Measurements from ENCODE around the gene SERPINB13.

SERPINB13 gene

DNA sequence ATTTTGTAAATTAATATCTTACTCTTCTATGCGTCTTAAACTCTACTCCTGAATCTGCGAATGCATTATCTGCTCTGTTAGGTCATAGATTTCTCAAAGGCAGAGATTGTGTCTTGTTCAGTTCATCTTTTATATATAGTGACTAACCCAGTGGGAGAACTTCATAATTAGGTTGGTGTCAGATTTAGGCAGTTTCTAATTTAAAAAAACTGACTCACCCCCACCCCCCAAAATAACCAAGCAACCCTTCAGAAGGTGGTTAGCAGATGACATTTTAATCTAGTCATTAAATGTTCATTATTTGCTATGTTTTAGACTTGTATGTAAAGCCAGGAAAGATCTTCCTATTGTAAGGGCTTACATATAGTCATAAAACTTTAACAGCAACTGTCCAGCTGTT, 34.6 kb upstream of the SERPINB13 start:
- H3K27me3 ChIP-seq (replicated peaks in 2 of 5; ENCODE audit: control insufficient read depth in 4 of 5, insufficient read depth in 5 of 5, low read length in 4 of 5) = no peaks in the 10 kb centered on the region
- no peaks in the 10 kb centered on the region for H3K9me3 ChIP-seq (ENCODE audit: control extremely low read depth in 1 of 5, control insufficient read depth in 4 of 5, insufficient read depth in 2 of 5, low read depth in 1 of 5, low read length in 4 of 5)
- CTCF ChIA-PET = interaction anchor here (1.5 kb wide), 1 partner anchor 25 kb away, joined by 5 read pairs; no protein-coding TSS in a partner anchor
- H3K36me3 ChIP-seq (ENCODE audit: control insufficient read depth in 4 of 4, insufficient read depth in 4 of 4, low read length in 3 of 4) = no peaks in the 10 kb centered on the region
- peaks cover 0 to 4% (median 1%) of the 10 kb centered on the region in 4 experiments for H3K4me1 ChIP-seq (ENCODE audit: control extremely low read depth in 1 of 4, control insufficient read depth in 4 of 4, insufficient read depth in 4 of 4, low read length in 3 of 4)
- H3K4me3 ChIP-seq (ENCODE audit: control insufficient read depth in 1 of 7, extremely low read depth in 1 of 7, insufficient read depth in 4 of 7, low read depth in 2 of 7, low read length in 6 of 7) = no peak overlapping the region
- no peak overlapping the region for H3K27ac ChIP-seq (ENCODE audit: insufficient read depth in 1 of 2, low read depth in 1 of 2, low read length in 2 of 2, poor library complexity in 1 of 2, severe bottlenecking in 2 of 2)
- no peak for DNase-seq
- no CpG with 5 or more reads among the region's 2 CpGs for WGBS (ENCODE audit: insufficient coverage)
- POLR2A ChIA-PET = no interaction called here

- DNase-seq = peak in 2 of 3 donors; percentile 44 to 60
These were observed 34.1 kb upstream of the SERPINB13 start for GRCh38 chr18:63553081-63553480.

DNA sequence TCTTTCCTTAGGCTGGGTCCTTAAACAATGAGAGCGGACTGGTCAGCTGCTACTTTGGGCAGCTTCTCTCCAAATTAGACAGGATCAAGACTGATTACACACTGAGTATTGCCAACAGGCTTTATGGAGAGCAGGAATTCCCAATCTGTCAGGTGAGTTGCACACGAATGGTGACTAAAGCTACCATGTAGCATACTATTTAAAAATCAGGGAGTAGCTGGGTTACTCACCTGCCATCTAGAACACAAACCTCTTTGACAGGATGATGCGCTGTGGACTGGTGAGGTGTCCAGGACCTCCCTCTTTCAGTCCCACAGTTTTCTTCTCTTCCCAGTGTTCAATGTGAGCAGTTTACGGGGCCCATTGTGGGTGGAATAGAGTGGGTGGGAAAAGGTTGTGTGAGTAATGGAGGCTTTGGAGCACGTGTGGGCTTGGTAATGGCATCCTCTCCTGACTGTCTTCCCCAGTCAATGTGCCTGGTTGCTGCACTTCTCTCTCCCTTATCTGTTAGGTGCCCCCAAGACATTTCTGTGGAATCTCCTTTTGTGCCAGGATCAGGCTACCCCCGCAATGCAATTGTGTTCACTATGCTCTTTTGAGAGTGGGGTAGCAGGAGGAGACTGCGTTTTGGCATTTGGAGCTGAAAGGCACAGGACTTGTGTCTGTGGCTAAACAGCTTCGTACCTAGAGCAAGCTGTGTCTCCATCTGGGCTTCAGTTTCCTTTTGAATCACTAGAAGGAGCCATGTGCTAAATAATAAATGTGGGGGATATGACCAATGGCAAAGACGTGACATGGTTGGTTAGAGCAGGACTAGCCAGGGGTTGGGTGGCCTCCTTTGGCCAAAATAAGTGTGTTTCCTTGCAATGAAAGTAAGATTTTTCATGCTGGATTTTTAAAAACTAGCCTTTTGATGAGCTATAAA, 27.3 kb upstream of the SERPINB13 start:
- CTCF ChIA-PET = interaction anchor here (1.3 kb wide), 1 partner anchor 288 kb away, joined by 3 read pairs; no protein-coding TSS in a partner anchor
- no peaks in the 10 kb centered on the region for H3K36me3 ChIP-seq (ENCODE audit: control insufficient read depth in 4 of 4, insufficient read depth in 4 of 4, low read length in 3 of 4)
- no peaks in the 10 kb centered on the region for H3K9me3 ChIP-seq (ENCODE audit: control extremely low read depth in 1 of 5, control insufficient read depth in 4 of 5, insufficient read depth in 2 of 5, low read depth in 1 of 5, low read length in 4 of 5)
- no peak overlapping the region for H3K4me3 ChIP-seq (ENCODE audit: control insufficient read depth in 1 of 7, extremely low read depth in 1 of 7, insufficient read depth in 4 of 7, low read depth in 2 of 7, low read length in 6 of 7)
- H3K4me1 ChIP-seq (ENCODE audit: control extremely low read depth in 1 of 4, control insufficient read depth in 4 of 4, insufficient read depth in 4 of 4, low read length in 3 of 4) = no peaks in the 10 kb centered on the region
- no peaks in the 10 kb centered on the region for H3K27me3 ChIP-seq (replicated peaks in 2 of 5; ENCODE audit: control insufficient read depth in 4 of 5, insufficient read depth in 5 of 5, low read length in 4 of 5)
- DNase-seq = no peak
- WGBS (ENCODE audit: insufficient coverage) = 91% methylated on average over 6 of the region's 9 CpGs
- no peak overlapping the region for H3K27ac ChIP-seq (ENCODE audit: insufficient read depth in 1 of 2, low read depth in 1 of 2, low read length in 2 of 2, poor library complexity in 1 of 2, severe bottlenecking in 2 of 2)
- POLR2A ChIA-PET = interaction anchor here (0.7 kb wide), 1 partner anchor 15 kb away, joined by 3 read pairs; no protein-coding TSS in a partner anchor

More at GRCh38 chr18:63553081-63553480, 34.1 kb upstream of the SERPINB13 start:
- Histone ChIP-seq H3K27me3 (replicated peaks in 2 of 5; ENCODE audit: control insufficient read depth in 4 of 5, insufficient read depth in 5 of 5, low read length in 4 of 5) (no peaks in the 10 kb centered on the region), H3K9me3 (ENCODE audit: control extremely low read depth in 1 of 5, control insufficient read depth in 4 of 5, insufficient read depth in 2 of 5, low read depth in 1 of 5, low read length in 4 of 5) (no peaks in the 10 kb centered on the region), H3K4me3 (ENCODE audit: control insufficient read depth in 1 of 7, extremely low read depth in 1 of 7, insufficient read depth in 4 of 7, low read depth in 2 of 7, low read length in 6 of 7) (no peak overlapping the region), H3K27ac (ENCODE audit: insufficient read depth in 1 of 2, low read depth in 1 of 2, low read length in 2 of 2, poor library complexity in 1 of 2, severe bottlenecking in 2 of 2) (no peak overlapping the region), H3K4me1 (ENCODE audit: control extremely low read depth in 1 of 4, control insufficient read depth in 4 of 4, insufficient read depth in 4 of 4, low read length in 3 of 4) (peaks cover 0 to 4% (median 1%) of the 10 kb centered on the region in 4 experiments), H3K36me3 (ENCODE audit: control insufficient read depth in 4 of 4, insufficient read depth in 4 of 4, low read length in 3 of 4) (no peaks in the 10 kb centered on the region)
- POLR2A ChIA-PET = no interaction called here
- WGBS (ENCODE audit: insufficient coverage) = 30% methylated on average over 1 of the region's 1 CpG
- CTCF ChIA-PET = interaction anchor here (1.5 kb wide), 1 partner anchor 24 kb away, joined by 5 read pairs; no protein-coding TSS in a partner anchor

DNA sequence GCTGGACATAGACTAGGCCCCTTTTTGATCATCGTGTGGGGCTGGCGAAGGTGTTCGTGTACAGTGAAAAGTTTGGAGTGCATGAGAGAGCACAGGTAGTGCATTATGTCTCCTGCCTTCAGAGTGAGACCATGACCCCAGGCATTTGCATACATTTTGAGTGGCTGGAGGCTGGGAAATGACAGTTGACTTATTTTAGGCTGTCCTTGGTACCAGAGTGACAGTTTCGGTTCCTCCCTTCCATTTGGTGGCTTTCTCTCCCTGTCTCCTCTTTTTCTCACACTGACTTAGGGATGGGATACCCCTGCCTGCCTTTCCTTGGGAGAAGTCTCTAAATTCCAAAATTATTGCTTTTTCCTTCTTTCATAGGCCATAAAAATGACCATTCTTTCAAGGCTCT, 24.9 kb upstream of the SERPINB13 start:
- no peaks in the 10 kb centered on the region for H3K4me1 ChIP-seq (ENCODE audit: control extremely low read depth in 1 of 4, control insufficient read depth in 4 of 4, insufficient read depth in 4 of 4, low read length in 3 of 4)
- H3K36me3 ChIP-seq (ENCODE audit: control insufficient read depth in 4 of 4, insufficient read depth in 4 of 4, low read length in 3 of 4) = no peaks in the 10 kb centered on the region
- H3K9me3 ChIP-seq (ENCODE audit: control extremely low read depth in 1 of 5, control insufficient read depth in 4 of 5, insufficient read depth in 2 of 5, low read depth in 1 of 5, low read length in 4 of 5) = no peaks in the 10 kb centered on the region
- ChIA-PET CTCF (interaction anchor here (2.1 kb wide), 1 partner anchor 16 kb away, joined by 6 read pairs; no protein-coding TSS in a partner anchor), POLR2A (no interaction called here)
- no peak overlapping the region for H3K27ac ChIP-seq (ENCODE audit: insufficient read depth in 1 of 2, low read depth in 1 of 2, low read length in 2 of 2, poor library complexity in 1 of 2, severe bottlenecking in 2 of 2)
- H3K4me3 ChIP-seq (ENCODE audit: control insufficient read depth in 1 of 7, extremely low read depth in 1 of 7, insufficient read depth in 4 of 7, low read depth in 2 of 7, low read length in 6 of 7) = no peak overlapping the region
- H3K27me3 ChIP-seq (replicated peaks in 2 of 5; ENCODE audit: control insufficient read depth in 4 of 5, insufficient read depth in 5 of 5, low read length in 4 of 5) = no peaks in the 10 kb centered on the region
- 96% methylated on average over 4 of the region's 4 CpGs for WGBS (ENCODE audit: insufficient coverage)
- DNase-seq = no peak

DNA sequence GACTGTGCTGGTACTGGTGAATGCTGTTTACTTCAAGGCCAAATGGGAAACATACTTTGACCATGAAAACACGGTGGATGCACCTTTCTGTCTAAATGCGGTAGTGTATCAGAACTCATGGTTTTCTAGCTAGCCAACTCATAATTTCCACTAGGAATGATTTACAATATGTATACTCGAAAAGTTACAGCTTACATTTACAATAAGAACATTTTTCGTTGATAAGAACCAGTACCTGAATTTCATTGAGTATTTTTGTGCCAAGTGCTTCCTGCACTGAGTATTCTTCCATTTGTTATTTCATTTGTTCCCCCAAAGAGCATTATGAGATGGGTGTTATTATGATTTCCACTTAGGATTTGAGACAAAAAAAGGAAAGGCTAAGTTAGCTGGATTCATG, 23.1 kb upstream of the SERPINB13 start:
- Histone ChIP-seq H3K27me3 (replicated peaks in 2 of 5; ENCODE audit: control insufficient read depth in 4 of 5, insufficient read depth in 5 of 5, low read length in 4 of 5) (no peaks in the 10 kb centered on the region), H3K27ac (ENCODE audit: insufficient read depth in 1 of 2, low read depth in 1 of 2, low read length in 2 of 2, poor library complexity in 1 of 2, severe bottlenecking in 2 of 2) (no peak overlapping the region), H3K9me3 (ENCODE audit: control extremely low read depth in 1 of 5, control insufficient read depth in 4 of 5, insufficient read depth in 2 of 5, low read depth in 1 of 5, low read length in 4 of 5) (no peaks in the 10 kb centered on the region), H3K4me1 (ENCODE audit: control extremely low read depth in 1 of 4, control insufficient read depth in 4 of 4, insufficient read depth in 4 of 4, low read length in 3 of 4) (no peaks in the 10 kb centered on the region), H3K4me3 (ENCODE audit: control insufficient read depth in 1 of 7, extremely low read depth in 1 of 7, insufficient read depth in 4 of 7, low read depth in 2 of 7, low read length in 6 of 7) (no peak overlapping the region), H3K36me3 (ENCODE audit: control insufficient read depth in 4 of 4, insufficient read depth in 4 of 4, low read length in 3 of 4) (no peaks in the 10 kb centered on the region)
- WGBS (ENCODE audit: insufficient coverage) = 93% methylated on average over 3 of the region's 4 CpGs
- no peak for DNase-seq
- CTCF ChIA-PET = no interaction called here
- POLR2A ChIA-PET = interaction anchor here (0.6 kb wide), 1 partner anchor 84 kb away, joined by 5 read pairs; no protein-coding TSS in a partner anchor

GRCh38 chr18:63564561-63564960, 22.6 kb upstream of the SERPINB13 start:
- no peak for DNase-seq
- no peaks in the 10 kb centered on the region for H3K36me3 ChIP-seq (ENCODE audit: control insufficient read depth in 4 of 4, insufficient read depth in 4 of 4, low read length in 3 of 4)
- no peak overlapping the region for H3K4me3 ChIP-seq (ENCODE audit: control insufficient read depth in 1 of 7, extremely low read depth in 1 of 7, insufficient read depth in 4 of 7, low read depth in 2 of 7, low read length in 6 of 7)
- H3K9me3 ChIP-seq (ENCODE audit: control extremely low read depth in 1 of 5, control insufficient read depth in 4 of 5, insufficient read depth in 2 of 5, low read depth in 1 of 5, low read length in 4 of 5) = no peaks in the 10 kb centered on the region
- POLR2A ChIA-PET = no interaction called here
- no peaks in the 10 kb centered on the region for H3K4me1 ChIP-seq (ENCODE audit: control extremely low read depth in 1 of 4, control insufficient read depth in 4 of 4, insufficient read depth in 4 of 4, low read length in 3 of 4)
- CTCF ChIA-PET = no interaction called here
- H3K27me3 ChIP-seq (replicated peaks in 2 of 5; ENCODE audit: control insufficient read depth in 4 of 5, insufficient read depth in 5 of 5, low read length in 4 of 5) = no peaks in the 10 kb centered on the region
- 100% methylated on average over 1 of the region's 1 CpG for WGBS (ENCODE audit: insufficient coverage)
- H3K27ac ChIP-seq (ENCODE audit: insufficient read depth in 1 of 2, low read depth in 1 of 2, low read length in 2 of 2, poor library complexity in 1 of 2, severe bottlenecking in 2 of 2) = no peak overlapping the region

DNA sequence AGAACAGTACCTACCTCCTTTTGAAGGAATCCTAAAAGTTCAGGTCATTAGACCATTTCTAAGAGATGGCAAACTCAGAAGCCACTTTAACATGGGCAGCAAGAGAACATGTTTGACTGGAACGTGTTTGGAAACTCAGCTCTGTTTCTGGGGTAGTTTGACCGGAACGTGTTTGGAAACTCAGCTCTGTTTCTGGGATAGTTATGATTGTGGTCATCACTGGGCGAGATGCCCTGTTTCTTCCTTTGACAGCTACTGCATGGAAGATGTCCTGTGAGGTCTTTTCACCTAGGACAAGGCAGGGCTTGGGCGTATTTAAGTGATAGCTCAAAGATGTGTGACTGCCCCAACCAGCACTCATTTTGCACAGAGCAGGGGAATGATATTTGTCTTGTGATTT, 19.9 kb upstream of the SERPINB13 start:
- Histone ChIP-seq H3K4me1 (ENCODE audit: control extremely low read depth in 1 of 4, control insufficient read depth in 4 of 4, insufficient read depth in 4 of 4, low read length in 3 of 4) (no peaks in the 10 kb centered on the region), H3K27ac (ENCODE audit: insufficient read depth in 1 of 2, low read depth in 1 of 2, low read length in 2 of 2, poor library complexity in 1 of 2, severe bottlenecking in 2 of 2) (no peak overlapping the region), H3K4me3 (ENCODE audit: control insufficient read depth in 1 of 7, extremely low read depth in 1 of 7, insufficient read depth in 4 of 7, low read depth in 2 of 7, low read length in 6 of 7) (no peak overlapping the region), H3K27me3 (replicated peaks in 2 of 5; ENCODE audit: control insufficient read depth in 4 of 5, insufficient read depth in 5 of 5, low read length in 4 of 5) (no peaks in the 10 kb centered on the region), H3K9me3 (ENCODE audit: control extremely low read depth in 1 of 5, control insufficient read depth in 4 of 5, insufficient read depth in 2 of 5, low read depth in 1 of 5, low read length in 4 of 5) (no peaks in the 10 kb centered on the region), H3K36me3 (ENCODE audit: control insufficient read depth in 4 of 4, insufficient read depth in 4 of 4, low read length in 3 of 4) (no peaks in the 10 kb centered on the region)
- DNase-seq = no peak
- ChIA-PET CTCF (interaction anchor here (0.8 to 1.9 kb wide), 4 partner anchors 11 to 56 kb away, joined by 3 to 15 read pairs (median 4); no protein-coding TSS in a partner anchor), POLR2A (no interaction called here)
- 100% methylated on average over 1 of the region's 5 CpGs for WGBS (ENCODE audit: insufficient coverage)
